Loucy (cell line): ENCODE results near the gene ATG4B.
"Not testable (repeated sequence)": the region's sequence is repeated elsewhere in the genome, so short reads cannot be mapped to it uniquely, and the experiment has no call there.

ENCODE experiments used
- CTCF ChIP-seq: fragments of 200-600 bp; sonication (generic); conservative IDR thresholded peaks from 2 replicates; pipeline ENCODE4 v1.5.1; 2014; ENCODE audit warnings: mild to moderate bottlenecking, antibody characterized with exemption, low read length
- EZH2phosphoT487 ChIP-seq: fragments of 200-600 bp; IDR thresholded peaks from 2 replicates; pipeline ENCODE4 v1.6.1; 2018; ENCODE audit warnings: antibody characterized with exemption, mild to moderate bottlenecking, moderate library complexity, borderline replicate concordance

- TF ChIP-seq CTCF, EZH2phosphoT487: not testable (repeated sequence)
Measured at GRCh38 chr2:241589863-241590262, 47.6 kb upstream of the ATG4B start.
